GDM1 (cell line): ENCODE data around the gene POTEJ.
"Not testable (repeated sequence)": the region's sequence is repeated elsewhere in the genome, so short reads cannot be mapped to it uniquely, and the experiment has no call there.

ENCODE experiments used
- DNase-seq: peaks from one replicate; lab custom pipeline; 2025; lab: John Stamatoyannopoulos, UW

POTEJ gene

DNA sequence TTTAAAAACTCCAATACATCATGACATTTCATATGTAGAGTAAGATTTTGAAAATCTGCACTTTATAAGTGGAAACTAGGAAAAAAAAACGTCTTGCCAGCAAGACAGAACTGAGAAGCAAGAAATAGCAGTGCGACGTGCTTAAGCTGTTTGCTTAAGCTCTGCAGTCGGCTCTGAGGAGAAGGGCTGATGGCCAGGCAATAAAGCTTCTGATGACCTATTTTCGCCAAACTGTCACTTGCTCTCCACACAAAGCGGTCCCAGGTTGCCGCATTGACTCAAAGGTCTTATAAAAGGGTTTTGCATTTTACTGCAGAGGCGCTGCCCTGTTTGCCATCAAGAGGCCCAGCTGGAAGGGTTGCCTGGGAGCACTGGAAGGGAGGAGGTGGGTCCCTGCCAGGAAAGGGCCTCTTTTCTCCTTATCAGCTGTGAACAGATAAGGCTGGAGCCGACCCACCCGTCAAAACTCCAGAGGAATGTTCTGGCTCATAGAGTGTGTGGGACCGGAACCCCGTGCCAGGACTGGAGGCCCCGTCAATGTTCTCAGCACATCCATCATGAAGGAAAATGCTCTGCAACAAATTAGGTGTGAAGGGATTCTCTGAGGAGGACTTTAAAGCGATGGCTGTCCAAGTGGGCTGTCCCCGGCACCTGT lies 9.5 kb upstream of the POTEJ start:
- not testable (repeated sequence) for DNase-seq

DNA sequence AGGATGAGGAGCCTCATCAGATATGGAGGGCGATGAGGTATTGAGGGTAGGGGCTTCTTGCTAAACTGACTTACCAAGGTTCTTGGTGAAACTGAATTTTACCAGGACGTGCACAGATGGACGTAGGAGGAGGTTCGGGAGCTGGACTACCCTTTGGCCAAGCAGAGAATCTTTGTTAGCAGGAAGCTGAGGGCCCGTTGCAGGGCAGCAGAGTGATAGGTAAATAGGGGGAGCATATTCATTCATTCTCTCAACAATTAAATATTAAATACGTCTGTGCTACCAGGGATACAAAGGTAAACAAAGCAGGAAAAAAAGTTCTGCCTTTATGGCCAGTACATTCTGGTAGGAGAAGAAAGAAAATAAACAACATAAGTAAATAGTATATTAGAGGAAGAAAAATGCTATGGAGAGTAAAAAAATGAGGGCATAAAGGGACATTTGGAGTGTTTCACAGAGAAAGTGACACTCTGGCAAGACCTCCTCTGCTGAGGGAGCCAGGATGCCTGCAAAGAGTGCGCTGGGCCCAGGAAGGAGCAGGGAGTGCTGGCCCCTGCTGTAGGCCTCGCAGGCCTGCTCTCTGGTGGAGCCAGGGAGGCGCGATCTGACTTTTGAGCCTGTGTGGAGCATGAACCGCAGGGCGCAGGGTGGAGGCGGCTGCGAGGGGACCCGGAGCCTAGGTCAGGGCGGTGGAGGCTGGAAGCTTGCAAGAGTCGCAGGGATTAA lies 2.8 kb upstream of the POTEJ start:
- not testable (repeated sequence) for DNase-seq

DNA sequence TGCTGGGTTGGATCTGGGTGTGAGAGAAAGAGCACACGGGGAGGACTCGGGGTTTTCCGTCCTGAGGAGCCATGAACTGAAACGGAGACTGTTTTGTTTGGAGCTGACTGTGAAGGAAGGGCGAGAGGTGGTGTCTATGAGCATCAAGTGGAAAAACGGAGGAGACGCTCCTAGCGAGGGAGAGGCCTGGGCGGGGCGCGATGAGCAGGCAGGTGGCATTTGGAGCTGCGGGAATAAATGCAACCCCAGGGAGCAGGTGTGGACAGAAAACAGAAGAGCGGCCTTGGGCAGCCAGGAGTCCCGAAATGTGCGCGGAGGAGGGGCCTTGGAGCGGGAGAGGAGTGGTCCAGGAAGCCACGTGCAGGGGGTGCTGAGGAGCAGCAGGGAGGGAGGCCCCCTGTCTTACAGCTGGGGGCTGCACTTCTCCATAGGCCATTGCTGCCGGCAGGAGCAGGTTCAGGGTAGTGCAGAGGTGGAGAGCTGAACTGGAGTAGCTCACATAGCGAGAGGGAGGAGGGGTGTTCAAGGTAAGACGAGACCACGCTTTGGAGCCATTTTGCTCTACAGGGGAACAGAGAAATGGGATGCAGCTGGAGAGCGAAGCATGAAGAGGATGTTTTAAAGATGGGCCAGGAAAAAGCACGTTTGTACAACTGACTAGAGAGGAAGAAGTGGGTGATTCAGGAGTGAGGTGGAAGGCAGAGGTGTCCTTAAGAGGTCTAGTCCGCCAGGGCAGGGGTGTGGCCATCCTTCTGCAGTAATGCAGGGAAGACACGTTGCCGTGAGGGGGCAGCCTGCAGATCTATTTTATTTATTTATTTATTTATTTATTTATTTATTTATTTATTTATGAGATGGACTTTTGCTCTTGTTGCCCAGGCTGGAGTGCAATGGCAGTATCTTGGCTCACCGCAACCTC lies 2.0 kb upstream of the POTEJ start:
- not testable (repeated sequence) for DNase-seq

DNA sequence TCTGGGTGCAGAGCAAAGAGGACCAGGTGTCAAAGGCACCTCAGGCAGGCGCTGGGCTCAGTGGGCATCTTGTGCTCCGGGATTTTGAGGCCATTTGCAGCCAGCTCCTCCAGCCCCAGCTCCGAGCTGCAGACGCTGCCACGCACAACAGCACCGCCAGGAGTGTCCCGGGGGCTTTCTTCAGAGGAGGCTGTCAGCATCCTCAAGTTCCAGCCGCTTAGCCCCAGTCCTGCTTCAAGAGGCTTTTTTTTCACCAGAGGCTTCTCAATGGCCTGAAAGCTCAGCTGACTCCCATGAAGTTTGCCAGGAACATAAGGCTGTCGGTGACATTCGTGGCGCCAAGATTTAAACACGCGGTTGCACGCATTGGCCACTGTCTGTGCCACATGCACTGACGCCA lies 754 bp upstream of the POTEJ start:
- not testable (repeated sequence) for DNase-seq

DNA sequence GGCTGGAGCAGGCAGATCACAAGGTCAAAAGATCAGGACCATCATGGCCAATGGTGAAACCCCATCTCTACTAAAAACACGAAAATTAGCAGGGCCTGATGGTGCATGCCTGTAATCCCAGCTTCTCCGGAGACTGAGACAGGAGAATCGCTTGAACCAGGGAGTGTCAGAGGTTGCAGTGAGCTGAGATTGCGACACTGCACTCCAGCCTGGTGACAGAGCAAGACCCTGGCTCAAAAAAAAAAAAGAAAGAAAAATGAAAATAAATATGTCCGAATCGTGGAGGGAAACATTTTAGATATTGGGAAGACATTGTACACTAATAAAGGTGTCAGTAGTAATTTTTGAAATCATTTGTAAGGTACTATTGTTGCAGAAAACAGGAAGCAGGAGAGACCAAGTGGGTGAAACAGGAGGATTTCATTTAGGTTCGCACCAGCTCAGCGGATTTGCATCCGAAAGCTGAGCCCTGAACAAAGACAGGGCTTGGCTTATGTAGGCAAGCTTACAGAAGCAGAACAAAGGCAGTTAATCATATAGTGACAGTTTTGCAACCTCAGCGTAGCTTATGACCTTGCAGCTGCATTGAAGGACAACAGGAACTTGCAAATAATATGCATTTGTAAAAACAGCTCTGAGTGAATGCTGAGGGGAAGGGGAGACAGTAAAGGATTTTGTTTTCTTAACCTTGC lies 17.7 kb downstream of the POTEJ start:
- DNase-seq: not testable (repeated sequence)

DNA sequence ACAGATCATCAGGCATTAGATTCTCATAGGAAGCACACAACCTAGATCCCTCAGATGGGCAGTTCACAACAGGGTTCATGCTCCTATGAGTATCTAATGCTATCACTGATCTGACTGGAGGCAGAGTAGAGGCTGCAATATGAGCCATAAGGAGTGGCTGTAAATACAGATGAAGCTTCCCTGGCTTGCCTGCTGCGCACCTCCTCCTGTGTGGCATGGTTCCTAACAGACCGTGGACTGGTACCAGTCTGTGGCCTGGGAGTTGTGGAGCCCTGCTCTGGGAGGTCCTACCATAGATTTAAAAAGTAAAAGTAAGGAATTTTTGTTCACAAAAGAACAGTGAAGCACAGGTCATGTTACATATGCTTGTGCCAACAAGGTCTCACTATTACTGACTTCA lies 27.7 kb downstream of the POTEJ start:
- not testable (repeated sequence) for DNase-seq

GRCh38 chr2:130641688-130642087 lies 30.4 kb downstream of the POTEJ start:
- DNase-seq: not testable (repeated sequence)

DNA sequence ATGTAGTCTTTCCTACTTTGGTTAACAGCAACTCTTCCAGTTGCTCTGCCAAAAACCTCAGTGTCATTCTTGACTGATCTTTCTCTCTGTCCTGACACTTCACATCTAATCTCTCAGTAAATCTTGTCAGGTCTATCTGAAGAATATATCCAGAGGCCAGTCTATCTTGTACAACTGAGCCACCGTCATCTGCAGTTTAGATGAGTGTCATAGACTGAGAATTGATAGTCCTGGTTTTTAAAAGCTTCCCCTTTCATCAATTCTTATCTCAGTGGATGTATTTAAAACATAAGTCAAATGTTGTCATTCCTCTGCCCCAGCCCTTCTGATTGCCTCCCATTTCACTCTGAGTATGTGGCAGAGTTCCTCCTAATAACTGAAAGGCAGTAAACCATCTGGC lies 38.0 kb downstream of the POTEJ start:
- DNase-seq: not testable (repeated sequence)

GRCh38 chr2:130664506-130664905 lies 53.3 kb downstream of the POTEJ start:
- DNase-seq: not testable (repeated sequence)

GRCh38 chr2:130665596-130665995 lies 54.4 kb downstream of the POTEJ start:
- DNase-seq: not testable (repeated sequence)

- DNase-seq: not testable (repeated sequence)
These were observed 56.3 kb downstream of the POTEJ start for GRCh38 chr2:130667516-130667915.

GRCh38 chr2:130670026-130670745 lies 58.9 kb downstream of the POTEJ start:
- DNase-seq: not testable (repeated sequence)

DNA sequence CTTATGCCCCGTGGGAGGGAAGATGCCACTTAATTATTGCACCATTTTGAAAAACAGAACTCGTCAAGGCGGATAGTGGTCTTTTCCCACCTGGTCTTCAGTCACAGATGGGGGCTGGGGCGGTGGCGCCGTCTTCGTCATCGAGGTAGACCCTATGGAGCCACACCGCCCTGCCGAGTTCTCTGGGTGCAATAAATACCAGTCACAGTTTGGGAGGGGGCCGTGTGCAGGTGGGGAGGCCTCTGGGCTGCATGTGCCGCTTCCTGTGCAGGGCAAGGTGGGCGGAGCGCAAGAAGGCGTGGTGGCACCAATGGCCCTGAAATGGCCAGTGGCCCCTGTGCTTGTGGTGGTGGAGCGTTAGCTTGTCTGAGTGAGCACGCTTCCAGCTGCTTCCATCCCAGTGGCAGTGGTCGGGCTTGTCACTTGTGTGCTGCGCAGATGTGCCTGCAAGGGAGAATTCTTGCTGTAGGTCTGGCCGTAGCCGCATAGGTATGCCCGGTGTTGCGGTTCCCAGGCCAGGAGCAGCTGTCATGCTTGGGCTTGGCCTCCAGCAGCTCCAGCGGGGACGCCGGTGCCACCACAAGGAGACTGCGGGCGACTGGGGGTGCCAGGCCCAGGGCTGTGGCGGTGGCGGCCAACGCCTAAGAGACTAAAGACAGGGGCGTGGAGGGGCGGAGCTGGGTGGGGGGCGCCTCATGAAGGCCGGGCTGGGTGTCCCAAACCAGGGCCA lies 81.0 kb downstream of the POTEJ start:
- not testable (repeated sequence) for DNase-seq

- DNase-seq: not testable (repeated sequence)
These were observed 82.2 kb downstream of the POTEJ start for GRCh38 chr2:130693474-130693873.

GRCh38 chr2:130703250-130703649 lies 92.0 kb downstream of the POTEJ start:
- DNase-seq: not testable (repeated sequence)
